AG04449 (cell line): ENCODE results near the gene RNF121.

Experiments used
- CTCF ChIA-PET: fragments of 350-600 bp; formaldehyde crosslinking; extraction: SDS; loops from one replicate; lab custom pipeline; 2021; ENCODE audit warnings: antibody characterized with exemption; lab: Yijun Ruan, JAX
- POLR2A ChIA-PET: fragments of 400-600, 350-600 bp; formaldehyde crosslinking; extraction: SDS; loops from one replicate; lab custom pipeline; 2020; ENCODE audit warnings: antibody characterized with exemption, inconsistent platforms; lab: Yijun Ruan, JAX
- DNase-seq: peaks from one replicate; pipeline ENCODE4 v3.0.0-alpha.2; 2010; ENCODE audit warnings: low read depth, low spot score
- H3K4me3 ChIP-seq: 2 replicates; pipeline ENCODE4 v1.5.1; 2011; ENCODE audit warnings: low read depth, mild to moderate bottlenecking, control low read depth, low read length
- TF ChIP-seq, protein P1 (sequence below): IDR thresholded peaks from one replicate; pipeline ENCODE4 v1.5.1; 2011; ENCODE audit warnings: mild to moderate bottlenecking, moderate library complexity, low read length, control low read depth, inconsistent platforms; ENCODE audit not compliant: insufficient read depth; ENCODE audit errors: missing control alignments

Gene RNF121

DNA sequence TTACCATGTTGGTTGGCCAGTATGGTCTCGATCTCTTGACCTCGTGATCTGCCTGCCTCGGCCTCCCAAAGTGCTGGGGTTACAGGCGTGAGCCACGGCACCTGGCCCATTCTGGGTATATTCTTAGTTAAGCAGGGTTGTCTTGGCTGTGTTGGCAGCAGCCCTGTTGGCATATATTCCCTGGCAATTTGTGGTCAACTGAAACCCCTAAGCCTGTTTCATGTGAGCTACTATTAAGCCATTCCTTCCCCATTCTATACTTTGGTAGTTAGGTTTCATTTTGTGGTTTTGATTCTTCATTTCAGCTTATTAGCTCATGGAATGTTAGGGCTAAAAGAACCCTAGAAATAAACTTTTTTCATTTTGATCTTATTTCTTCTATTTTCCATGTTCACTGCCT is 47.7 kb downstream of the RNF121 start:
- POLR2A ChIA-PET, result no interaction called here
- CTCF ChIA-PET, result interaction anchor here (0.6 to 7.4 kb wide), 29 partner anchors 10 to 471 kb away, joined by 3 to 95 read pairs (median 6); partner anchors contain the start of genes CLPB and XNDC1N
- no peak overlapping the region for H3K4me3 ChIP-seq
- TF ChIP-seq, protein P1, sequence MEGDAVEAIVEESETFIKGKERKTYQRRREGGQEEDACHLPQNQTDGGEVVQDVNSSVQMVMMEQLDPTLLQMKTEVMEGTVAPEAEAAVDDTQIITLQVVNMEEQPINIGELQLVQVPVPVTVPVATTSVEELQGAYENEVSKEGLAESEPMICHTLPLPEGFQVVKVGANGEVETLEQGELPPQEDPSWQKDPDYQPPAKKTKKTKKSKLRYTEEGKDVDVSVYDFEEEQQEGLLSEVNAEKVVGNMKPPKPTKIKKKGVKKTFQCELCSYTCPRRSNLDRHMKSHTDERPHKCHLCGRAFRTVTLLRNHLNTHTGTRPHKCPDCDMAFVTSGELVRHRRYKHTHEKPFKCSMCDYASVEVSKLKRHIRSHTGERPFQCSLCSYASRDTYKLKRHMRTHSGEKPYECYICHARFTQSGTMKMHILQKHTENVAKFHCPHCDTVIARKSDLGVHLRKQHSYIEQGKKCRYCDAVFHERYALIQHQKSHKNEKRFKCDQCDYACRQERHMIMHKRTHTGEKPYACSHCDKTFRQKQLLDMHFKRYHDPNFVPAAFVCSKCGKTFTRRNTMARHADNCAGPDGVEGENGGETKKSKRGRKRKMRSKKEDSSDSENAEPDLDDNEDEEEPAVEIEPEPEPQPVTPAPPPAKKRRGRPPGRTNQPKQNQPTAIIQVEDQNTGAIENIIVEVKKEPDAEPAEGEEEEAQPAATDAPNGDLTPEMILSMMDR, result no peak
- DNase-seq, result no peak

DNA sequence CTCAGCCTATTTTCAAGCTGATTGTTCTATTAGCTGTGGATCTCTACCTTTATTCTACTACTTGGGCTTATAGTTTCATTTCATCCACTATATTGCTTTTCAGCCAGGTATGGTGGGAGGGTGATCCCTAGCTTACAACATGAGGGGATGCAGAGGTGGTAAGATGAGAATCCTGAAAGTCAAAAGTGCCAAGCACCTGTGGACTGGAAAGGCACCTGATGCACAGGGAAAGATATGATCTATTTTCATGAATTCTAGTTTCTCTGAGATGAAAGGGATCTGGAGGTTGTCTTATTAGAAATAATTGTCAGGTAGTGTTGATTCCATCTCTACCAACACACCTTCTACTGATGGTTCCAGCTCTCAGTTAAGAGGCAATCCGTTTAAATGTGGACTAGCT is 48.2 kb downstream of the RNF121 start:
- no peak overlapping the region for H3K4me3 ChIP-seq
- POLR2A ChIA-PET, result no interaction called here
- no peak for DNase-seq
- TF ChIP-seq, protein P1, result no peak
- CTCF ChIA-PET, result interaction anchor here (0.6 to 7.4 kb wide), 50 partner anchors 11 to 471 kb away, joined by 3 to 95 read pairs (median 4); partner anchors contain the start of genes CLPB, IL18BP and XNDC1N

DNA sequence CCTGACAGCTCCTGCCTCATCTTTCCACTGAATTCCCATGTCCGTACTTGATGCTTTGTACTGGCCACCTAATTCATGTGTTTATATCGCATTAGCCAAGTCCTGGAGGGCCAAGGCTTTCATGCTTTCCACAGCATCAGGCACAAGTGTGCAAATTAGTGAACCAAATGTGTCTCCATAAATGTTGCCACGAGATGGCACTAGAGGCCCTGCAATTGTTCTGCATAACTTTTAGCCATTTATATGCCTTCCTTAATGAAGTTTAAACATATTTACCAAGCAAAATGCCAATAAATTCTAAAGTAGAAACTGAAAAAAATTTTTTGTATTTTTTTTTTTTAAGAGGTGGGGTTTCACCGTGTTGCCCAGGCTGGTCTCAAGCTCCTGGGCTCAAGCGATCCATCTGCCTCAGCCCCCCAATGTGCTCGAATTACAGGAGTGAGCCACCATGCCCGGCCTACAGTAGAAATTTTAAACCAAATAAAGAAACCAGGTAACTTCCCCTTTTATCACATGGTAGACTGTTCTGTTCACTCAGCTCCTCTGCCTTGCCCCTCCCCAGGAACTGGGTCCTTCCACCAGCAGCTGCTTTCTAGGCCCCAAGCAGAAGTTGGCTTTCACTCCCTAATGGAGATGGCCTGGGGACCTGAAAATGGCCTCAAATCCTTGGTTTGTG is 49.0 kb downstream of the RNF121 start:
- TF ChIP-seq, protein P1, result peak; percentile 57
- no peak overlapping the region for H3K4me3 ChIP-seq
- DNase-seq, result no peak
- ChIA-PET POLR2A (no interaction called here), CTCF (interaction anchor here (0.6 to 7.4 kb wide), 57 partner anchors 11 to 470 kb away, joined by 3 to 95 read pairs (median 5); partner anchors contain the start of genes CLPB, IL18BP and XNDC1N)

DNA sequence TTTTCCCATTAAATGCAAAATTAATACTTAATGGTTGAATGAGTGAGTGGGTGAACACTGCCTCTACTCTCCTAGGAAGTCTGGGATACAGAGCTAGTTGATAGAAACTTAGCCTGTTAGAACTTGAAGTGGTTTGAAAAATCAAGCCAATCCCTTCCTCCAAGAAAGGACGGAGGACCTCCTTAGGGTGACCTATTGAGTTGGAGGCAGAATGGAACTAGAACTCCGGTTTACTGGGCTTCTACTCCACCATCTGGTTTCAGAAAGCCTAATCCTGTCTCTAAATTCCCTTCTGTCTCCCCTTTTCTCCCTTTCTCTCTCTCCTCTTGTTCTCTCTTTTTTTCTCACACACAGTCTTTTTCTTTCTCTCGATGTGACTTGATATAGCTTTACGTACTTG is 50.2 kb downstream of the RNF121 start:
- ChIA-PET CTCF (interaction anchor here (0.6 to 7.4 kb wide), 28 partner anchors 10 to 469 kb away, joined by 3 to 95 read pairs (median 8); partner anchors contain the start of genes CLPB and IL18BP), POLR2A (no interaction called here)
- no peak overlapping the region for H3K4me3 ChIP-seq
- DNase-seq, result no peak
- TF ChIP-seq, protein P1, result no peak

DNA sequence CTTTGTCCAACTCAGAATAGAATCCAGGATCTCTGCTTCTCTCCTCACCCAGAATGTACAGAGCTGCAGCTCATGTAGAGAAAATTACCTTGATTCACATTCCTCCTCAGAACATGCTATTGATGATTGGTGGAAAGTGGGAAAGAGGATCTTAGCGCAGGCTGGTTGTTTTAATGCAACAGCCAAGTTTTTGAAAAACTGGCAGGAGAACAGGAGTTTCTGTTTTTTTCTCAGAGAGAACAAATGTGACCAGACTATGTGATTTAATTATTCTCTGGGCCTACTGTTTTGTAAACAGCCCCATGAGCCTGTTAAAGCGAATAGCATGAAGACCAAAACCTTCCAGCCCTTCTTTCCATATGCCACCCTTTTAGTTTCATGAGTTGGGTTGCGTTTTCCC is 50.8 kb downstream of the RNF121 start:
- ChIA-PET POLR2A (no interaction called here), CTCF (interaction anchor here (0.6 to 7.4 kb wide), 16 partner anchors 9 to 466 kb away, joined by 3 to 95 read pairs (median 14); no protein-coding TSS in a partner anchor)
- H3K4me3 ChIP-seq, result no peak overlapping the region
- no peak for DNase-seq
- TF ChIP-seq, protein P1, result no peak

DNA sequence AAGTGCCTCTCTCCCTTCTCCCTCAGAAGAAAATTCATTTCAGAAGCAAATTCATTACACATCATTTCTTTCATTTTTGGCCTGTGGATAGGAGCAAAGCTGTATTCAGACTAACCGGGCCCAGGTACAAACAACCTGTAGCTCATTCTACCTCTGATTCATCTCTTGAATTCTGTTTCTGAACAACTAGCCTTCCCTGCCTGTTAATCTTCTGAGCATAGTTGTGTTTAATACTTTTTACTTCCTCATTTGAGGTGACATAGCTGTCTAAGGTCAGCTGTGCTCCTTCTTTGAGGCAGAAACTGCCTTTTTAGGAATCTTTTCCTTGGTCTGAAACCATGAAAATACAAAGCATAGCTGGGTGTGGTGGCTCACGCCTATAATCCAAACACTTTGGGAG is 57.3 kb downstream of the RNF121 start:
- TF ChIP-seq, protein P1, result no peak
- CTCF ChIA-PET, result interaction anchor here (1.5 to 8.2 kb wide), 3 partner anchors 10 to 122 kb away, joined by 3 to 95 read pairs (median 5); no protein-coding TSS in a partner anchor
- POLR2A ChIA-PET, result no interaction called here
- no peak for DNase-seq
- H3K4me3 ChIP-seq, result no peak overlapping the region
